PFSK-1 (cell line): ENCODE data around the gene RER1.

Source experiments
- POLR2AphosphoS5 ChIP-seq: IDR thresholded peaks from 2 replicates; pipeline ENCODE4 v1.6.1; 2012; ENCODE audit warnings: low read depth, mild to moderate bottlenecking, control low read depth, low read length, moderate library complexity
- TAF1 ChIP-seq: IDR thresholded peaks from 2 replicates; pipeline ENCODE4 v1.6.1; 2012; ENCODE audit warnings: low read length, control low read depth, borderline replicate concordance; ENCODE audit not compliant: insufficient read depth

DNA sequence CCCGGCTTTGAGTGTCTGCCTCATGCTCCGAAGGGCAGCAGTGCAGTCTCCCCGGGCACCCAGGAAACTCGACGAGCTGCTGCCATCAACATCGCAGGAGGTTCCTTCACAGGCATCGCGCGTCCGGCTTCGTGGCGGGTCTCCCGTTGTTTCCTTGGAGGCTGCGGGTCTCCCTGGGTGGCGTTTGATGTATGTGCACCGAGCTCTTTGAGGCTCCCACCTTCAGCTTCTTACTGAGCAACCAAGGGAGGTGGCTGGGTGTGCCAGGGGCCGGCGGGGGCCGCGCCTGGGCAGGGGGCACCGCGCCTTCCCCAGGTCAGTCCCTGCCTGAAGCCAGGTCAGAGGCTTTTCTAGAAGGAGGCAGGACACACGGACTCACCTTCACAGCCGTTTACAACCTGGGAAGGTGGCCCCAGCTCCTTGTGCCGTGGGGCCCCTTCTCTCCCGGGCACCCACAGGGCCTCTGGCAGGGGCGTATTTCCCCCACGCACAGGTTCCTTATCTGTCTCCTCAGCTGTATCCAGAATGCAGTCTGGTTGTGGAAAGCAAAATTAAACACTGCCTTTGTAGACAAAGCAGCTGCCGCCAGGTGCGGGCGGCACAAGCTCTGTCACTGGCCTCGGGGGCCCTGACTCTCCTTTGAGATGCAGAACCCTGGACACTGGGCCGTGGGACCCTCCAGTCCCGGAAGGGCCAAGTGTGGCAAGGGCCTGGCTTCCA is 42.5 kb downstream of the RER1 start:
- TF ChIP-seq TAF1 (no peak), POLR2AphosphoS5 (no peak)
